HG03060 (cell line): ENCODE measurements around the gene IPO4.
"Not testable (repeated sequence)": the region's sequence is repeated elsewhere in the genome, so short reads cannot be mapped to it uniquely, and the experiment has no call there.

Experiments
- ATAC-seq: cut with Tn5 transposase; IDR thresholded peaks from one replicate; pipeline ENCODE4 v1.9.1; 2021; ENCODE audit warnings: low read depth, moderate number of reproducible peaks; ENCODE audit not compliant: unreplicated experiment

Gene IPO4, protein sequence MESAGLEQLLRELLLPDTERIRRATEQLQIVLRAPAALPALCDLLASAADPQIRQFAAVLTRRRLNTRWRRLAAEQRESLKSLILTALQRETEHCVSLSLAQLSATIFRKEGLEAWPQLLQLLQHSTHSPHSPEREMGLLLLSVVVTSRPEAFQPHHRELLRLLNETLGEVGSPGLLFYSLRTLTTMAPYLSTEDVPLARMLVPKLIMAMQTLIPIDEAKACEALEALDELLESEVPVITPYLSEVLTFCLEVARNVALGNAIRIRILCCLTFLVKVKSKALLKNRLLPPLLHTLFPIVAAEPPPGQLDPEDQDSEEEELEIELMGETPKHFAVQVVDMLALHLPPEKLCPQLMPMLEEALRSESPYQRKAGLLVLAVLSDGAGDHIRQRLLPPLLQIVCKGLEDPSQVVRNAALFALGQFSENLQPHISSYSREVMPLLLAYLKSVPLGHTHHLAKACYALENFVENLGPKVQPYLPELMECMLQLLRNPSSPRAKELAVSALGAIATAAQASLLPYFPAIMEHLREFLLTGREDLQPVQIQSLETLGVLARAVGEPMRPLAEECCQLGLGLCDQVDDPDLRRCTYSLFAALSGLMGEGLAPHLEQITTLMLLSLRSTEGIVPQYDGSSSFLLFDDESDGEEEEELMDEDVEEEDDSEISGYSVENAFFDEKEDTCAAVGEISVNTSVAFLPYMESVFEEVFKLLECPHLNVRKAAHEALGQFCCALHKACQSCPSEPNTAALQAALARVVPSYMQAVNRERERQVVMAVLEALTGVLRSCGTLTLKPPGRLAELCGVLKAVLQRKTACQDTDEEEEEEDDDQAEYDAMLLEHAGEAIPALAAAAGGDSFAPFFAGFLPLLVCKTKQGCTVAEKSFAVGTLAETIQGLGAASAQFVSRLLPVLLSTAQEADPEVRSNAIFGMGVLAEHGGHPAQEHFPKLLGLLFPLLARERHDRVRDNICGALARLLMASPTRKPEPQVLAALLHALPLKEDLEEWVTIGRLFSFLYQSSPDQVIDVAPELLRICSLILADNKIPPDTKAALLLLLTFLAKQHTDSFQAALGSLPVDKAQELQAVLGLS

DNA sequence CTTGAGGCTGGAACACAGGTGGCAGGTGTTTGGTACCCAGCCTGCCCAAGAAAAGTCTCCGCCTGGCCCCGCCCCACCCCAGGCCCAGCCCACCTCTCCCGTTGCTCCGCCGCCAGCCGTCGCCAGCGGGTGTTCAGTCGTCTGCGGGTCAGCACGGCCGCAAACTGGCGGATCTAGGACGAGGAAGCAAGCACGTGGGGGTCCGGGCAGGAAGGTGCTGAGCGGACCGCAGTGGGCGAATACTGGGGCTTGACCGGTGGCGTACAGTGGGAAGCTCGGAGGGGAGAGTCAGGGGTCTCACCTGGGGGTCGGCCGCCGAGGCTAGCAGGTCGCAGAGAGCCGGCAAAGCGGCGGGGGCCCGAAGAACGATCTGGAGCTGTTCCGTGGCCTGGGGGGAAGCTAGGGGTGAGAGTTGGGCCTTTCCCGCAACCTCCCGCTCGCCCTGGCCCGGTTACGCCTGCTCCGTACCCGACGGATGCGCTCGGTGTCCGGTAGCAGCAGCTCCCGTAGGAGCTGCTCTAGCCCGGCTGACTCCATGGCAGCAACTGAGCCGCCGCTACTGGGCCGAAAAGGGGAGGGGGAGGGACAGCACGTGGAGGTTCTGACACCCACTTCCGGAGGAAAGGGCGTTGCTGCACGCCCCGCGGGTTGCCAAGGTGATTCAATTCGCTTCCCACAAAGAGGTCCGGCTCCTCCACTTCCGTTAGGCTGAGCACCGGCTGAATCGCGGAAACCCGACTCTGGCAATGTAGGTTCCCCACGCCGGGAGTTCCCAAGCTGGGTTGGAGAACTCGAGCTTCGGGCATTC is at the start of gene IPO4:
Gene IPO4, minus strand, starts transcription at position 566 of the 808 bp plus-strand sequence. Its CDS starts 29 bp downstream, at position 537.
- peak; percentile 63 for ATAC-seq

DNA sequence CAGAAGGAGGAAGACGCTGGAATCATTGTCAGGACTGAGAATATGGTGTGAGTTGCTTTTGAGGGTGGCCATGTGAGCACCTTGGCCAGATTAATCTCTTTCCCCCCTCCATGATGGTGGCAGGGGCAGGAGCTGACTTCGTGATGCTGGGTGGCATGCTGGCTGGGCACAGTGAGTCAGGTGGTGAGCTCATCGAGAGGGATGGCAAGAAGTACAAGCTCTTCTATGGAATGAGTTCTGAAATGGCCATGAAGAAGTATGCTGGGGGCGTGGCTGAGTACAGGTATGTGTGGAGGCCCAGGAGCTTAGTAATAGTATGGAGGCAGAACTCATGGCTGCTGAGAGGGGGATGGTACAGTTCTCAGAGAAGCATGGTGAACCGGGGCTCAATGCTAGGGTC is 49.5 kb upstream of the IPO4 start:
- ATAC-seq: no peak

DNA sequence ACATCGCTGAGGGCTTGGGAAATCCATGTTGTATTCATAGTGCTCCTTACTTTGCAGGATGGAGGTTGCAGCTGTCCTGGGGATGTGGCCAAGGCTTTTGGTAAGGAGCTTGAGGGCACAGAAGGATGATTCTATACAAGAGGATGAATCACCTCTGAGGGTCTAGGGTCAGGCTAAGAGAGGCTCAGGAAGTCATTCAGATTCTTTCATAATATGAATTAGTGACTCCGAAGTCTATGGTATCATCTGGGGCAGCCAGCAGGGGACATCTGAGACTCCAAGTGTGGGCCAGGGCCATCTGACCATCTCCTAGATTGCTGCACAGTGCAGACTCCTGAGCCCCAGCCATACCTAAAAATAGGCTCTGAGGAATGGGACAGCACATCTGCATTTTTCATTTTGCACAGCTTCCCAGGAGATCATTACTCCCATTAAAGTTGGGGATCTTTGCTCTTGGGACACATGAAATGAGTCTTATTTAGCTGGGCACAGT is 48.9 kb upstream of the IPO4 start:
- ATAC-seq: no peak

DNA sequence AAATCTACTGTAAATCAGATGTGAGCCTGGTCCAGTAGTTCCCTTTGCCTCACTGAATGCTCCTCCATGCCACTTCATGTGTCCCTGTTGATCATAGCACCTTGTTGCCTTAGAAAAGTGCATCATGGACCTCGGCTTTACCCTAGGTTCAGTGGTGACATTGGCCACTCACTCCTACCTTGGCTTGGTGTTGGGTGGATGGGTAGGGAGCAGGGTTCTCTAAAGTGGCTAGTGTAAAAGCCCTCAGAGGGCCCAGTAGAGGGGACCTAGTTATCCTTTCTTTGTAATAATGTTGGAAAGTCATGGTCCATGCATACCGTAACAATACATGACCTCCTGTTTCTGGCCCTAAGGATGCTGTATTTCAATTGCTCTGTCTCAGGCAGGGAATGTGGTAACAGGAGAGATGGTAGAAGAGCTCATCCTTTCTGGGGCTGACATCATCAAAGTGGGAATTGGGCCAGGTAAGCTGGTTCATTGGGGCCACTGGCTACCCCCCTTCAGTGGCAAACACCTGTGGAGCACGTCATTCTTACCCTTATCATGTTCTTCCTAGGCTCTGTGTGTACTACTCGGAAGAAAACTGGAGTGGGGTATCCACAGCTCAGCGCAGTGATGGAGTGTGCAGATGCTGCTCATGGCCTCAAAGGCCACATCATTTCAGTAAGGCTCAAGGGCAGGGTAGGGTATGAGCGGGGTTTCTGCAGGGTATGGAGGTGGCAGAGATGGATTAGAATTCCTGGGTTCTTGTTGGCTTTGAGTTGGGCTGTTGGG is 48.3 kb upstream of the IPO4 start:
- no peak for ATAC-seq

DNA sequence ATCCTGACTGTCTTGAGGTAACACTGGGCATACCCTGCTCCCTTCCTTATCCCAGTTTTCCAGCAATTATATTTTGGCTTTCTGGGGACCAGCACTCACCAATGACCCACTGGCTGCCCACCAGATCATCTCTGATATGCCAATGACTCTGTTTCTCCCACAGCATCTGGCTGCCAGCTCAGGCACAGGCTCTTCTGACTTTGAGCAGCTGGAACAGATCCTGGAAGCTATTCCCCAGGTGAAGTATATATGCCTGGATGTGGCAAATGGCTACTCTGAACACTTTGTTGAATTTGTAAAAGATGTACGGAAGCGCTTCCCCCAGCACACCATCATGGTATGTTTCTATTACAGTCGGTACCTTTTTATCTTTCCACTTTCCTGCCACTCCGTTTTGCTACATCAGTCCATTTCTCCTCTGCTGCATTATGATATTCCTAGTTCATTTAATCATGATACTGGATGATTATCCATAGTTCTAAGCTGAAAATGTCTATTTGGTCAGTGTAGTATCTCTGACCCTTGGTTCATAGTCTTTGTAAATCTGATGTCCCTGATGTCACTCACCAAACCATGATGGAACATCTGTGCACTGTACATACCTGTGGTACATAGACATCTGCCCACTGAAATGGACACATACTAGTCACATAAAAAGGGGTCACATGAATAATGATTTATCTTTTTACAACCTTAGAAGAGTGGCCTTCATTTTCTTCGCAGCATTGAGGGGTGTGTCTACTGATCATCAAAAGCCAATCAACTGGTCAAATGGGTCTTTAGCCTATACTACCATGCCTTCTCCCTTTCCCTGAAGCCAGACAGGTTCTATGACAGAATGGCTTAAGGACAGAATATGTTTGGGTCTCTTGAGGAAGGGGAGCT is 47.4 kb upstream of the IPO4 start:
- no peak for ATAC-seq

DNA sequence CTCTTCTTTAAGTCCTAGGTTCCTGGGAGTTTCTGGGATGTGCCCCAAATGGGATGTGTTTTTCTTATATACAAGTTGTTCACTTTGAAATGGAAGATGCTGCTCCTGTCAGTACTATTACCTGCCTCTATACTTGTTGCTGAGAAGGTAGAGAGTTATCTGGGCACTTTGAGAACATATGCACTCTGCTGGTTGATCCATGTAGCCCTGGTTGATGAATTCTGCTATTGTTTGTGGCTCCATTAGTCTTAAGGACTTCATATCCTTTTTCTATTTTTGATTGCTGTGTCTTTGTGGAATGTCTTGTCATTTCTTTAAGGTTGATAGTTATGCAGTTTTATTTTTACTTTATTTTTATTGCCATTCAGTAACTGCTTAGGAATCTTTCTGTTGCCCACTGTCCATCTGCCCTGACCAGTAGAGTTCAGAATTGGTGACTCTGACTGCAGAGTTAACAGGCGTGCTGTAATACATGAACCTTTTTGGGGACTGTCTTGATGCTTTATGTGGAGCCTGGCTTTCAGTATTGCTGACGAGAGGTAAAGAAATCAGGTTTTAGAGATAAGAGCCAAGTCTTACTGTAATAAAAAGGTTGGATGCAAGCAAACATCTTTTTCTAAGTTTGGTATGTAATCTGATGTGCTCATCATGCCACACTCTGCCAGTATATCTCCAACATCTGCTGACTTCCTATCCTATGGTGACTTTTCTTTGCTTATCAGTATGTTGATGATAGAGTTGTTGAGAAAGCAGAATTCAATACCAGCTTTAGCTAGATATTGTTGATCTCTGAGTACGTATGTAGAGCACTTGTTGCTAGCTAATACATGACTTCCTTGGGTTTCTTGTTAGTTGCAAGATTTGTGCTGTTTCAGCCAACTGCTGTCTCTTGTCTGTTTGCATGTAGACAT is 45.7 kb upstream of the IPO4 start:
- ATAC-seq: no peak

DNA sequence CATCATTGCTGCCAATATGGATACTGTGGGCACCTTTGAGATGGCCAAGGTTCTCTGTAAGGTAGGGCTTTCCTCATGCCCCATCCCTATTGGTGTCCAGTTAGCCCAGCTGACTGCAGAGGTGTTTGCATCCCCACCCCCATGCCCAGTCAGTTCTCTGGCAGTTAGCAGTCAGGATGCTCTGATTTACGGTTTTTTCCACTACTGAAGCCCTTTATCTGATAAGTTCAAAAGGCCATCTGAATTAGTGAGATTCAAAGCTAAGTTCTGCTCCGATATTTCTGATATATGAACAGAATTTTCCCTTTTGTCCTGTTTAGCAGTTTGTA is 44.9 kb upstream of the IPO4 start:
- no peak for ATAC-seq

DNA sequence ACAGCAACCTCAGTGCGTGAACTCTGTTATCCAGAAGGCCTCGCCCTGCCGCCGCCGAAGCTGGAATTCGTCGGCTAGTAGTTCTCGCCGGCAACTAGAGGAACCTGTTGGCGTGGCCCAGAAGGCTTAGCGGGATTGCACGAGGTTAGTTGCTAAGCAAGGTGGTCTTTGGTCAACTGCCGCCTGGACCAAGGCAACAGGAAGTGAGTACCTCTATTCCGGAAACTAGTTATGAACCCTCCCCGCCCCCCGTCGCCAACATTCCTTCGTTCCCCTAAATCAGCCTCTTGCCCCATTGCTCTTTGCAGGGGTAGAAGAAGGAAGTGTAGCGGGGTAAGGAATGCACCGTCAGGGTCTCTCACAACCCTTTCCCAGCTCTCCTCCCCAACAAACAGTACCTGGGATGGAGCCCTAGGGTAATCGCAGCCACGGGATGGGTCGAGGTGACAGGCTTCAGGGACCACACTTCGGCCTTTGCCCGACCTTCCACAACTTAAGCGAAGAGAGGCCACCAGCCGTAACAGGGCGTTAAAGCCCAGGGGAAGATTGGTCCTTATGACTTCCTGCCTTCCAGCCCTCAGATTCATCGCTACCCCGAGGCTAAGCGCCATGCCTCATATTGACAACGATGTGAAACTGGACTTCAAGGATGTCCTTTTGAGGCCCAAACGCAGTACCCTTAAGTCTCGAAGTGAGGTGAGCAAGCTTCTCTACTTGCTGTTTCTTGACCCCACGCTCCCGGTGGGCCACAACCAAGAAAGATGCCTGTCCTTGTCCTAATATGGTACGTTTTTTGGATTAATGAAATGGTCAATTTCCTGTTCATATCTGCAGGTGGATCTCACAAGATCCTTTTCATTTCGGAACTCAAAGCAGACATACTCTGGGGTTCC is 44.3 kb upstream of the IPO4 start, which contains the start of gene GMPR2:
Gene GMPR2, plus strand, starts transcription at position 285 of the 893 bp plus-strand sequence. Its CDS starts 325 bp downstream, at position 610.
- peak; percentile 25 for ATAC-seq

DNA sequence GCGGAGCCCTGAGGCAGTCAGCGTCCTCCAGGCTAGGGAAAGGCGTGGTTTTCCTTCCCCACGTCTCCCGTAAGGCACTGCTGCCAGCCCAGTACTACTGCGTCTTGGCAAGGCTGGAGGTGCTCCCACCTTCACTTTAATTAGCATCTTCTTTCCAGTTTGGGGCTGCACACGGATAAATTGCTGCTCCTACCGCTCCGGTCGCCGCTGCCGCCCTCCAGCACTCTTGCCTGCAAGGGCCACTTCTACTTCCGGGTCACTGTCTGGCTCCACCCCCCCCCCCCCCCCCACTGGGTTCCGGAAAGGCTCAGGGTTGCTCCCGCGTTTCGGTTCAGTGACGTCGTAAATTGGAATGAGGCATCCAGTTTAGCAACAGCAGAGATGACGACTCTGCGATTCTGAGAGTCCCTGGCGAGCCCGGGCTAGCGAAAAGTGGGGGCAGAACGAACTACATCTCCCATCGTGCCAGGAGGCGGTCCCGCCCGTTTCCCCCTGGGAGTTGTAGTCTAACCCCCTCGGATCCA is 43.6 kb upstream of the IPO4 start, which contains the start of gene NEDD8:
Gene NEDD8, minus strand, starts transcription at position 247 of the 524 bp plus-strand sequence. Its CDS starts 100 bp downstream, at position 147.
- peak; percentile 58 for ATAC-seq

DNA sequence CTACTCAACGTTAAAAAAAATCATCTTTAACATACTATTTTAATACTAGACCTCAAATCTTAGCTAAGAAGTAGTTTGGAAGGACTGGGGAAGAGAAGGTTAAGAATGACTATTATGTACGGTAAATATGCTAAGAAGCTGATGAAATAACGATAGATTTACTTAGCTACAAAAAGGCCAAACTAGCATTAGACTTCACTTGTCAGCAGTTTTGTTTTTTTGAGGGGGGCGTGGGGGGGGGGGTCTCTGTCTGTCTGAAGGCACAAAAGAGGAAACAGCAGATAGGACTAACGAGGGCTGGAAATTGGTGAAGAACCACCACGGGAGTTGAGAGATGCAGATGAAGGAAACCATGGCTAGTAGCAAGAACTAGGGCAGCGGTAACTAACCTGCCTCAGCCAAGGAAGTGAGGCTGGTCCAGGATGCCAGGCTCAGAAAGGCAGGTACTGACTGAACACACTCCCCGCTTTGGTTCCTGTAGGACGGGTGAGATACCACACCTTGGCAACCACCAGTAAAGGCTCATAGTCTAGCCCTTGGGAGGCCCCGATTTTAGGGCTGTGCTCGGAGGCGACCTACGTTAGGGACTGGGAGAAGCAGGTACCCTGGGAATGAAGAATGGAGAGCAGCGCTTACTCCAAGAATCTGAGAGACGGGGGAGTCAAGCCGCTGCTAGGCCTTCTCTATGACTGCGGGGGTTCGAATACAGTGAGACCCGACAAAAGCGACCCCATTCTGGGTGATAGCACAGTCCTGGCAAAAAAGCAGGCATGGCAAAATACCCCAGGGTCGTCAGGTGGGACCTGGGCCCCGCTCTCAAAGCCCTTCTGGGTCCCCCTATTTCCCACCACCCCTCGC is 42.9 kb upstream of the IPO4 start:
- ATAC-seq: peak; percentile 6

DNA sequence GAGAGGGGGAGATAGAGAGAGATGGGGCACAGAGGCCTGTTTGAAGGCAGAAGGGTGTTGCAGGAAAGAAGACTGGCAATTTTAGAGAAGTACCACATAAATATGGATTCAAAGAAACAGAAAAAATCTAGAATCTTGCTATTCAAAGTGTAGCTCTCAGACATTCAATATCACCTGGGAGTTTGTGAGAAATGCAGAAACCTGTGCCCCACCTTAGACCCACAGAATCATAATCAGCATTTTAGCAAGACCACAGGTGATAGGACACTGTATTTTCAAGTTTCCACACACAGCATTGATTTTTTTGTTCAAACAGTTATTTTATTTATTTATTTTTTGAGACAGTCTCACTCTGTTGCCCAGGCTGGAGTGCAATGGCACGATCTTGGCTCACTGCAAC is 40.3 kb upstream of the IPO4 start:
- no peak for ATAC-seq

DNA sequence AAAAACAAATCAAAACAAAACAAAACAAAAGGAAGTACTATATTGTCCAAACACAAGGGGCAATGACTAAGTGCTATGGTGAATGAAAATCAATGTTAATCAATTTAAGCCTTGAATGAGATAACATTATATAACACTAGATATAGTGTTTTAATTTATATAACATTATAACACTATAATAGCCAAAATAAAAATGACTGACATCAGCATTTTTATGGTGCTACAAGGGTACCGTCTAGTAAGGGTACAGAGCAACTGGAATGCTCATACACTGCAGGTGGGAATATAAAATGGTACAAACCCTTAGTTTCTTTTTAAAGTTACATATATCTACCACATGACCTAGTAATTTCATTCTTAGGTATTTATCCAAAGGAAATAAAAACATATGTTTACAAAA is 37.9 kb upstream of the IPO4 start:
- ATAC-seq: no peak

DNA sequence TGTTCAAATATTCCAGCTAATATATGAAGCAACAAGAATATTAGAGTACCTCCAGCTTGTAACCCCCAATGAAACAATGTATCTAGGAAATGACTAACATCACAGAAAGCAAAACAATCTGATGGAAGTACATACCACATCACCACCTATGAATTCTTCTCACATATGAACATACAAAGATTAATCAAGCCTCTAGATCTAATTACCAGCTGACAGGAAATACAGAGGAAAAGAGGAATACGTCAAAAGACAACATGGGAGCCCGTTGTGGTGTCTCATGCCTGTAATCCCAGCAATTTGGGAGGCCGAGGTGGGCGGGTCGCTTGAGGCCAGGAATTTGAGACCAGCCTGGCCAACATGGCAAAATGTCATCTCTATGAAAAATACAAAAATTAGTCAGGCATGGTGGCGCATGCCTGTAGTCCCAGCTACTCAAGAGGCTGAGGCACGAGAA is 36.0 kb upstream of the IPO4 start:
- no peak for ATAC-seq

DNA sequence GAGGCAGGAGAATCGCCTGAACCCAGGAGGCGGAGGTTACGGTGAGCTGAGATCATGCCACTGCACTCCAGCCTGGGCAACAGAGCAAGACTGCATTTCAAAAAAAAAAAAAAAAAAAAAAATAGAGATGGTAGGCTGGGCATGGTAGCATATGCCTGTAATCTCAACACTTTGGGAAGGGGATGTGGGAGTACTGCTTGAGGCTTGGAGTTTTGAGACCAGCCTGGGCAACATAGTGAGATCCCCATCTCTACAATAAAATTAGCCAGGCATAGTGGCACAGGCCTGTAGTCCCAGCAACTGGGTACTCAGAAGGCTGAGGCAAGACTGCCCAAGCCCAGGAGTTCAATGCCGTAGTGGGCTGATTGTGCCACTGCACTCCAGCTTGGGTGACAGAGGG is 34.4 kb upstream of the IPO4 start:
- ATAC-seq: not testable (repeated sequence)

DNA sequence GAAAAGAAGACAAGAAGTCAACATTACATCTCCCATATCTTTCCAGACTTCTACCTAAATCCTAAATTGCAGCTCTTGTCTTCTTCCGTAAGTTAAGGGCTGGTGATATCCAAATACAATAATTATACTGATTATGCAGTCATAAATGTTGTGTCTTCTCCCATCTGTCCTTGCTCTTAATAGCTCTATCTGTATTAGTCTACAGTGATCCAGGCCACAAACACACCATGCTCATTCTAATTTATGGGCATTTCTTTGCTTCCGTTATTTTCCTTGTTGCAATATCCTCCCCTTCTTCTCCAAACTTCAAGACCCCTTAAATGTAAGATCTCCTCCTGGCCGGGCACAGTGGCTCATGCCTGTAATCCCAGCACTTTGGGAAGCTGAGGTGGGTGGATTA is 30.9 kb upstream of the IPO4 start:
- ATAC-seq: no peak
